Endodermal cell (in vitro differentiated cells): Measurements from ENCODE around the gene RNF126. TPM values are rescaled to one million over a fixed set of nuclear protein-coding genes. Genes with fewer than 3 reads are reported as not detected.

Source experiments
- DNase-seq: peaks from one replicate; pipeline ENCODE4 v3.0.0-alpha.2; 2017
- H3K27ac ChIP-seq: 2 replicates; pipeline ENCODE4 v1.5.1; 2013; ENCODE audit warnings: mild to moderate bottlenecking, low read depth, low read length, moderate library complexity
- H3K27me3 ChIP-seq: 2 replicates; pipeline ENCODE4 v1.6.1; 2013; ENCODE audit warnings: mild to moderate bottlenecking, low read length, moderate library complexity; ENCODE audit not compliant: insufficient read depth, control insufficient read depth, poor library complexity, severe bottlenecking
- H3K36me3 ChIP-seq: 2 replicates; pipeline ENCODE4 v1.7.0; 2013; ENCODE audit warnings: mild to moderate bottlenecking, low read length, moderate library complexity; ENCODE audit not compliant: control insufficient read depth, insufficient read depth
- H3K4me1 ChIP-seq: one replicate; pipeline ENCODE4 v1.7.0; 2013; ENCODE audit warnings: low read length; ENCODE audit not compliant: control insufficient read depth, insufficient read depth
- H3K4me3 ChIP-seq: 2 replicates; pipeline ENCODE4 v1.5.1; 2013; ENCODE audit warnings: mild to moderate bottlenecking, low read length, moderate library complexity
- H3K9ac ChIP-seq: 2 replicates; pipeline ENCODE4 v1.6.1; 2013; ENCODE audit warnings: mild to moderate bottlenecking, low read length, moderate library complexity; ENCODE audit not compliant: poor library complexity, severe bottlenecking; ENCODE audit errors: extremely low read depth
- H3K9me3 ChIP-seq: 2 replicates; pipeline ENCODE4 v1.6.1; 2013; ENCODE audit warnings: mild to moderate bottlenecking, low read length, moderate library complexity; ENCODE audit not compliant: control insufficient read depth
- H3K27ac Mint-ChIP-seq: 2 replicates; pipeline ENCODE4 v1.8.0; 2020; ENCODE audit warnings: mixed read lengths
- H3K27me3 Mint-ChIP-seq: 2 replicates; pipeline ENCODE4 v1.8.0; 2021; ENCODE audit warnings: mild to moderate bottlenecking, mixed read lengths; ENCODE audit not compliant: insufficient read depth
- H3K36me3 Mint-ChIP-seq: 2 replicates; pipeline ENCODE4 v1.8.0; 2020; ENCODE audit warnings: low read depth, mixed read lengths
- H3K4me1 Mint-ChIP-seq: 2 replicates; pipeline ENCODE4 v1.8.0; 2020; ENCODE audit warnings: mixed read lengths
- H3K4me3 Mint-ChIP-seq: 2 replicates; pipeline ENCODE4 v1.8.0; 2020; ENCODE audit warnings: mild to moderate bottlenecking, moderate library complexity, mixed read lengths
- H3K9me3 Mint-ChIP-seq: 2 replicates; pipeline ENCODE4 v1.8.0; 2020; ENCODE audit warnings: mild to moderate bottlenecking, mixed read lengths
- CTCF ChIP-seq: fragments of 200-600 bp; sonication (generic); conservative IDR thresholded peaks from 2 replicates; pipeline ENCODE4 v1.5.0; 2021; ENCODE audit warnings: antibody characterized with exemption, mild to moderate bottlenecking
- WGBS, 2 experiments: methylation state at CpG; one replicate each; pipeline versions ENCODE4 v1.1.5 to v1.1.7; 2013; ENCODE audit warnings: missing lambda C conversion rate in 2 of 2, mixed read lengths in 1 of 2; ENCODE audit not compliant: insufficient coverage in 1 of 2, insufficient read length in 1 of 2; 5-methylcytosine and 5-hydroxymethylcytosine counted together
- total RNA-seq, 2 donors: library from RNA; stranded (reverse); fragmentation: NEBNext Ultra II Directional in 1 of 2; extraction: Animal tissue kit (Norgen Biotek cat#: 25700) in 1 of 2; gene quantifications; 2 replicates in 1 of 2; 3 replicates in 1 of 2; pipeline ENCODE4 v1.2.1, GENCODE V29; 2021

Gene RNF126
- total RNA-seq, 2 donors from 2014 or later: 49.1 to 66.4 TPM

GRCh38 chr19:651114-651818, 11.7 kb downstream of the RNF126 start:
- 96 to 99% methylated on average over 43 to 58 of the region's 58 CpGs for WGBS, 2 experiments
- Mint-ChIP-seq H3K27ac (no peak overlapping the region), H3K4me1 (no peaks in the 10 kb centered on the region), H3K27me3 (no peaks in the 10 kb centered on the region), H3K36me3 (peaks cover 12% of the 10 kb centered on the region), H3K4me3 (no peak overlapping the region), H3K9me3 (no peaks in the 10 kb centered on the region)
- Histone ChIP-seq H3K27me3 (no peaks in the 10 kb centered on the region), H3K4me1 (no peaks in the 10 kb centered on the region), H3K9ac (no peak overlapping the region), H3K36me3 (peaks cover 15% of the 10 kb centered on the region), H3K9me3 (no peaks in the 10 kb centered on the region), H3K27ac (no peak overlapping the region), H3K4me3 (no peak overlapping the region)
- DNase-seq: no peak
- TF ChIP-seq CTCF: no peak

- H3K27me3 Mint-ChIP-seq: no peaks in the 10 kb centered on the region
- TF ChIP-seq CTCF: no peak
- DNase-seq: no peak
- H3K36me3 Mint-ChIP-seq: peaks cover 15% of the 10 kb centered on the region
- Histone ChIP-seq H3K9ac (no peak overlapping the region), H3K27ac (no peak overlapping the region), H3K4me1 (no peaks in the 10 kb centered on the region), H3K27me3 (no peaks in the 10 kb centered on the region), H3K9me3 (no peaks in the 10 kb centered on the region), H3K36me3 (peaks cover 15% of the 10 kb centered on the region), H3K4me3 (no peak overlapping the region)
- H3K9me3 Mint-ChIP-seq: no peaks in the 10 kb centered on the region
- H3K4me1 Mint-ChIP-seq: no peaks in the 10 kb centered on the region
- 96 to 97% methylated on average over 10 to 11 of the region's 11 CpGs for WGBS, 2 experiments
- no peak overlapping the region for H3K4me3 Mint-ChIP-seq
- H3K27ac Mint-ChIP-seq: no peak overlapping the region
Measured at GRCh38 chr19:650121-650520, 12.9 kb downstream of the RNF126 start.

GRCh38 chr19:648904-649801, 13.9 kb downstream of the RNF126 start:
- Histone ChIP-seq H3K4me3 (no peak overlapping the region), H3K9me3 (no peaks in the 10 kb centered on the region), H3K27me3 (no peaks in the 10 kb centered on the region), H3K9ac (no peak overlapping the region), H3K36me3 (peaks cover 15% of the 10 kb centered on the region), H3K27ac (no peak overlapping the region), H3K4me1 (no peaks in the 10 kb centered on the region)
- DNase-seq: no peak
- H3K27me3 Mint-ChIP-seq: no peaks in the 10 kb centered on the region
- no peak overlapping the region for H3K27ac Mint-ChIP-seq
- peaks cover 15% of the 10 kb centered on the region for H3K36me3 Mint-ChIP-seq
- H3K4me1 Mint-ChIP-seq: no peaks in the 10 kb centered on the region
- no peaks in the 10 kb centered on the region for H3K9me3 Mint-ChIP-seq
- no peak overlapping the region for H3K4me3 Mint-ChIP-seq
- 94 to 98% methylated on average over 23 to 51 of the region's 53 CpGs for WGBS, 2 experiments
- no peak for TF ChIP-seq CTCF
